NB4 (cell line): Measurements from ENCODE around the gene DDHD1.
"Not testable (repeated sequence)": the region's sequence is repeated elsewhere in the genome, so short reads cannot be mapped to it uniquely, and the experiment has no call there.

Experiments used
- CTCF ChIP-seq: IDR thresholded peaks from one replicate; pipeline ENCODE4 v1.5.1; 2012; ENCODE audit warnings: low read depth, low read length
- MAX ChIP-seq: IDR thresholded peaks from 2 replicates; pipeline ENCODE4 v1.6.1; 2011; ENCODE audit warnings: low read depth, low read length
- POLR2A ChIP-seq: IDR thresholded peaks from 2 replicates; pipeline ENCODE4 v1.6.1; 2011; ENCODE audit warnings: mild to moderate bottlenecking; ENCODE audit not compliant: insufficient read length; ENCODE audit errors: extremely low read depth

- not testable (repeated sequence) for TF ChIP-seq CTCF, MAX, POLR2A
Observed at GRCh38 chr14:53181463-53182081, 28.4 kb upstream of the DDHD1 start.
